Stomach (tissue), 4 donors: ENCODE data around the gene CBFB.

Experiments used
- CTCF ChIP-seq, 7 experiments: fragments of 450-650 bp in 4 of 7; fragments of 200-600 bp in 3 of 7; sonication (generic) in 3 of 7; IDR thresholded peaks; one replicate each; pipeline ENCODE4 v1.5.1; 2016 to 2019; ENCODE audit warnings: antibody characterized with exemption in 7 of 7, control low read depth in 2 of 7, mild to moderate bottlenecking in 1 of 7
- EP300 ChIP-seq: sonication (generic); formaldehyde crosslinking; IDR thresholded peaks from one replicate; pipeline ENCODE4 v1.6.1; 2017; ENCODE audit warnings: antibody characterized with exemption
- POLR2A ChIP-seq, 4 donors: fragments of 450-650 bp; IDR thresholded peaks; one replicate each; pipeline ENCODE4 v1.6.1; 2016; ENCODE audit warnings: antibody characterized with exemption in 4 of 4, control low read depth in 2 of 4, mild to moderate bottlenecking in 1 of 4, moderate library complexity in 1 of 4
- POLR2AphosphoS5 ChIP-seq, 3 donors: sonication (generic); formaldehyde crosslinking; IDR thresholded peaks; one replicate each; pipeline ENCODE4 v1.6.1; 2016; ENCODE audit warnings: antibody characterized with exemption in 3 of 3

GRCh38 chr16:67108489-67108888 is 79.5 kb downstream of the CBFB start:
- TF ChIP-seq POLR2AphosphoS5 (IDR thresholded peaks at IDR 0.05) (no peak), POLR2A (IDR thresholded peaks at IDR 0.05) (no peak), CTCF (IDR thresholded peaks at IDR 0.05) (no peak), EP300 (no peak)
